OCI-M2 (cell line): ENCODE measurements around the gene GSTM5.

Experiments
- DNase-seq: peaks from one replicate; lab custom pipeline; 2025; ENCODE audit not compliant: unreplicated experiment; lab: John Stamatoyannopoulos, UW

Gene GSTM5

GRCh38 chr1:109760581-109761226, 48.7 kb downstream of the GSTM5 start:
- DNase-seq = no peak

- DNase-seq = no peak
Measured at GRCh38 chr1:109761227-109762038, 49.4 kb downstream of the GSTM5 start.

- no peak for DNase-seq
Measured at GRCh38 chr1:109762039-109762585, 50.1 kb downstream of the GSTM5 start.

GRCh38 chr1:109762821-109763645, 51.0 kb downstream of the GSTM5 start:
- DNase-seq = peak; percentile 16

GRCh38 chr1:109763646-109764415, 51.8 kb downstream of the GSTM5 start, which contains the start of gene EPS8L3:
TSS of gene EPS8L3 (minus strand) at chr1:109763923. CDS start at chr1:109761749, 2,174 bp downstream.
- DNase-seq = no peak

GRCh38 chr1:109764561-109765482, 52.8 kb downstream of the GSTM5 start:
- DNase-seq = no peak

- DNase-seq = no peak
Measured at GRCh38 chr1:109765483-109765815, 53.4 kb downstream of the GSTM5 start.

GRCh38 chr1:109765896-109766615, 54.0 kb downstream of the GSTM5 start:
- no peak for DNase-seq

- peak; percentile 43 for DNase-seq
Measured at GRCh38 chr1:109766991-109767636, 55.1 kb downstream of the GSTM5 start.
